HG02885 (cell line): ENCODE measurements around the gene TMEM163.
"Not testable (repeated sequence)": the region's sequence is repeated elsewhere in the genome, so short reads cannot be mapped to it uniquely, and the experiment has no call there.

ENCODE experiments used
- ATAC-seq: cut with Tn5 transposase; IDR thresholded peaks from one replicate; pipeline ENCODE4 v1.9.1; 2021; ENCODE audit warnings: mild to moderate bottlenecking; ENCODE audit not compliant: unreplicated experiment, poor library complexity

The TMEM163 gene

GRCh38 chr2:134501476-134502091, 217.2 kb downstream of the TMEM163 start:
- no peak for ATAC-seq

DNA sequence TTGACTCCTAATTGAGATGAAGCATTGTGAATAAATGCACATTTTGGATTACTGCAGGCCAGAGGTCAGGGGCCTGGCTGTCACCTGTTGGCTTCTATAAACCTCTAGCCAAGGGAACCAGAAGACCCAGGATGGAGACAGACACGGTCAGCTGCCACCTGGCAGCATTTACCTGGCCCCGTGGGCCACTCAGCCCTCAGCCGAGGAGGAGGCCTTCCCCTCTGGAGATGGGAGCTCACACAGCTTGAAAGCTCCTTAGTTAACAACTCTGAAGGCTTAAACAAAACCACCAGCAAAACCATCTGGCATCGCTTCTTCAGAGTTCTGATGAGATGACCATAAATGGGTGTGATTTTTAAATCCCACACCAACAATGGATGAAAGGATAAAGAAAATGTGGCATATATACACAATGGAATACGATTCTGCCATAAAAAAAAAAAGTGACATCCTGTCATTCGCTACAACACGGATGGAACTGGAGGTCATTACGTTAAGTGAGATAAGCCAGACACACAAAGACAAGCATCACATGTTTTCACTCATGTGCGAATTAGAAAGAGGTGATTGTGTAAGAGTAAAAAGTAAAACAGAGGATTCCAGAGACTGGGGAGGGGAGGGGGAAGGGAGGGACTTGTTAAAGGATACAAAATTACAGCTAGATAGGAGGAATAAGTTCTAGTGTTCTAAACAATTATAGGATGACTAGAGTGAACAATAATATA, 218.4 kb downstream of the TMEM163 start:
- no peak for ATAC-seq

GRCh38 chr2:134499307-134499926, 219.4 kb downstream of the TMEM163 start:
- ATAC-seq = no peak

DNA sequence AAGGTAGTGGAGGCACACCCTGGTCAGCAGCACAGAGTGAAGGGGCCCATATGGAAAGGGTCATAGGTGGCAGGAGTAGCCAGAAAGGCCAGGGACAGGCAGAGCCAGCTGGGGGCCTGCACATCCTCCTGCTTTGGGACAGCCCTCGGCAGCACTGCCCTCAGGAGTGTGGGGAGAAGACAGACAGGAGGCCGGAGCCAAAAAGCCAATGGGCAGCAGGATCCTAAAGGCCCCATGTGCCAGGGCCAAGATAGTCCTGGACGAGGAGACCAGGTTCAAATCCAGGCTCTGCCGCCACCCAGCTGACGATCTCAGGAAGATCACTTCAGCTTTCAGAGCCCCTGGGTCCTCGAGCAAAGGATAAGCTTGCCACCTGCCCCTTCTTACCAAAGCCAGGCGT, 220.1 kb downstream of the TMEM163 start:
- ATAC-seq = no peak

DNA sequence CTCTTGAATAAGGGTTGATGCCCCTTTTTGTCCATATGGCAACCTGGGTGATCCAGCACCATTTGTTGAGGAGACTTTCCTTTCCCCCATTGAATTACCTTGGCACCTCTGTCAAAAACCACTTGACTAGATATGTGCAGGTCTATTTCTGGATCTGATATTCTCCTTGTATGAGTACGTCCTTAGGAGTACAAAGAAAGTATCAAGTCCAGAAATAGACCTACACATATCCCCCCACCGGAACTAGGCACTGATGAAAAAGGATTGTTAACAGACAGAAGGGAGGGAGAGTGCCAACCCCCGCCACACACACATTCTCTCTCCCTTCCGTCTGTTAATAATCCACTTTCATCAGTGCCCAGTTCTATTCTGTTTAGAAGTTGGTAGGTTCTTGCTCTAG, 225.0 kb downstream of the TMEM163 start:
- ATAC-seq = no peak

GRCh38 chr2:134491771-134492441, 226.9 kb downstream of the TMEM163 start:
- ATAC-seq = no peak

GRCh38 chr2:134491022-134491421, 227.8 kb downstream of the TMEM163 start:
- no peak for ATAC-seq

DNA sequence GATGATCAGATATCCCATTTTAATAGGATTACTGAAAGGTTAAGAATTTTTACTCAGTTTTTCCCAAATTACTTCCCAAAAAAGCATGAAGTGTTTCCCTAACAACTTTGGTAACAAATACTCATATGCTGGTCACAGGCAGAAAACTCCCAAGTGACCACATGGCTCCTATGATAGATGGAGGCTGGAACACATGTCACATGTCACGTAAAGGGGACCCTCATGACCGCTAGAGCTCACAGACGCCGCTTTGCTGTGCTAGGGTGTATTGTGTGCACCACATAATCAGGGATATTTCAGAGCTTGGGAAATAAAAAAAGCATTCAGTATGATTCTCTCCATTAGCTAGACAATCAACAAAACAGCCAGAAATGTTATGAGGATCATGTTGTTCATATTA, 228.2 kb downstream of the TMEM163 start:
- no peak for ATAC-seq

GRCh38 chr2:134489732-134490384, 228.9 kb downstream of the TMEM163 start:
- ATAC-seq = no peak

- no peak for ATAC-seq
Observed at GRCh38 chr2:134482766-134483340, 235.9 kb downstream of the TMEM163 start.

DNA sequence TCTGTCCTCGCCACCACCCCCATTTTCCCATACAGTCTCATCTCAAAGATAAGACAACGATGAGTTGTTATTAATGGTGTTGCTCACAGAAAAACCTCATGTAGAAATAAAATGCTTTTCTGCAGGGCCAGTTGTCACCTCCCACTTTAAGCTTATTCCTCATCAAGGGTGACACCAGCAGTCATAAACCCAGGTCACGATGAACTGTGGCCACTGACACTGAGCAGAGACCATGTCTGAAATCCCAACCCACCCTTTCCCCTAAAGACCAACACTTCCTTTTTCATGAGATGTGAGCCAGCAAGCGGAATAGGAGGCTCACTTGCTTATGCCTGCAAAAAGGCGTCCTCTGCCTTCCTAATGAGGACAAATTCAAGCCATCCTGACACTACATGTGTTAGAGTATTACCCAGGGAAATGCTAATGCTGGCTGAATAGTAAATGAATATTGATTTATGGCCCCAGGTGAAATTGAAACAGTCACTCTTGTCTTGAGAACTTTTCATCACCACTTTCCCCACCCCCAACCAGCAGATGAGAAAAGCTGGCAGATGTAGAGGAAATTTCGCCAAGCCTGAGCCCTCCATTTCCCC, 236.6 kb downstream of the TMEM163 start:
- no peak for ATAC-seq

- ATAC-seq = no peak
Observed at GRCh38 chr2:134479696-134480330, 239.0 kb downstream of the TMEM163 start.

DNA sequence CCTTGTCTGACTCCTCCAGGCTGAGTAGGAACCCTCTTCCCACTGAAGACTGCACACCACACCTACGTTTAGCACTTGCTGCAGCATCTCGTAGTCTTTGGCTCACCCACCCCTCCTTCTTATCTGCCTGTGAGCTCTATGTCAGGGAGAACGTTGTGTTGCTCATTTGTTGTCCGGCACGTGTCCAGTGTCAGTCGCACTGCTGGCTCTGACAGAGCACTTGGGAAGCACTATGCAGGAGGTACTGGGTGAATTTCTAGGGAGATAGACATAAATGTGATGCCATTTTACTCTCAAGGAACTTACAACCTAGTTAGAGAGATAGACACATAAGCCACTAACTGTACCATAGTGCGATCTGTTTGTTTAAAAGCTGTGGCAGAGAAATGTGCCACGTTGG, 241.8 kb downstream of the TMEM163 start:
- not testable (repeated sequence) for ATAC-seq

DNA sequence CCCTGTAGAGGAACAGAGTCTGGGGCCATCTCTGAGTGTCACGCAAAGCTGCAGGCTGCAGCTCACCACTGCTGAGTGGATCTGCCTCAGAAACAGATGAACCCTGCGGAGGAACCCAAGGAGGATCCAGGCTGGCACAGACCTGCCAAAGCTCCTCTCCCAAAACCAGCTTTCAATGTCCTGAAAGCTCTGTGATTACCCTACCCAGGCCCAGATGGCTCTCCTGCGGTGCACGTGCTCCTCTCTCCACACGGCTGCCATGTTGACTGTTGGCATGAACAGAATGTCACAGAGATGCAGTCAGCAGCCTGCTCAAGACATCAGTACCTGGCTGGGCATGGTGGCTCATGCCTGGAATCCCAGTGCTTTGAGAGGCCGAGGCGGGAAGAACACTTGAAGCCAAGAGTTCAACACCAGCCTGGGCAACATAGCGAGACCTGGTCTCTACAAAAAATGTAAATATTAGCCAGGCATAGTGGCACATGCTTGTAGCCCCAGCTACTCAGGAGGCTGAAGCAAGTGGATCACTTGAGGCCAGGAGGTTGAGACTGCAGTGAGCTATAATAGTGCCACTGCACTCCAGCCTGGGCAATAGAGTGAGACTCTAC, 248.1 kb downstream of the TMEM163 start:
- ATAC-seq = no peak

DNA sequence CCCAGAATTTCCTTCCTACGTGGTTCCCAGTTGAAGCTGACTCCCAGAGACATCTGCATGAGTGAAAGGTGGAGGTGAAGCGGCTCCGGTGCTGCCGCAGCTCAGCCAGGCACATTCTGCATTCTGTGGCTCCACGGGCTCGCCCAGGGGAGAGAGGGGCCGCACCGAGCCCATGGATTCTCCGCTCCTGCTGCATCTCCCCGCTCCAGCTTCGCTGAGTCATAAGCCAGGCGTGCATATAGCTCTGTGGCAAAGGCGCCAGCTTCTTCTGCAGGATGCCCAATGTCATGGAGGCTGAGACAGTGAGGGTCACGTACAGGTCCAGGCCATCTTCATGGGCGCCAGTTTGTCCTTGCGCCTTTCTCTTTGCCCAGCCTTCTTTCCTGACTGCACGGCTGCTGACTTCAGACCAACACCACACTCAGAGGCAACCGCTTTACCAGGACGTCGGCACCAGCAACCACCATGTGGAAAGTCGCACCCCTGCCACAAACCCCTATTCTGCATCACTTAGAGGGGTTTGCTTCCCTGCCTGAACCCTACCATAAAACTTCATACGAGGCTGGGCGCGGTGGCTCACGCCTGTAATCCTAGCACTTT, 249.2 kb downstream of the TMEM163 start:
- ATAC-seq = no peak

GRCh38 chr2:134468776-134469175, 250.0 kb downstream of the TMEM163 start:
- ATAC-seq = no peak

- no peak for ATAC-seq
Observed at GRCh38 chr2:134468164-134468563, 250.6 kb downstream of the TMEM163 start.

- peak; percentile 68 for ATAC-seq
Observed at GRCh38 chr2:134466141-134466540, 252.7 kb downstream of the TMEM163 start.
